H9 (cell line): Measurements from ENCODE around the gene GATAD2B. TPM values are rescaled to one million over a fixed set of nuclear protein-coding genes. Genes with fewer than 3 reads are reported as not detected.

Source experiments
- DNase-seq: peaks from one replicate; pipeline ENCODE4 v3.0.0-alpha.2; 2017
- H2AFZ ChIP-seq: one replicate; pipeline ENCODE4 v1.6.1; 2013; ENCODE audit warnings: mild to moderate bottlenecking, low read length, control low read depth, moderate library complexity
- H2AK5ac ChIP-seq: 2 replicates; pipeline ENCODE4 v1.6.1; 2013; ENCODE audit warnings: low read length, control low read depth, mixed read lengths; ENCODE audit not compliant: insufficient read length
- H2BK120ac ChIP-seq: one replicate; pipeline ENCODE4 v1.6.1; 2013; ENCODE audit warnings: low read depth, mild to moderate bottlenecking, low read length, control low read depth, inconsistent platforms; ENCODE audit not compliant: poor library complexity, severe bottlenecking
- H2BK12ac ChIP-seq: 2 replicates; pipeline ENCODE4 v1.6.1; 2013; ENCODE audit warnings: low read length, control low read depth, mixed read lengths, low read depth; ENCODE audit not compliant: insufficient read length
- H2BK15ac ChIP-seq: 2 replicates; pipeline ENCODE4 v1.6.1; 2013; ENCODE audit warnings: low read depth, low read length, control low read depth
- H2BK20ac ChIP-seq: one replicate; pipeline ENCODE4 v1.6.1; 2013; ENCODE audit warnings: low read depth, mild to moderate bottlenecking, low read length, control low read depth, inconsistent platforms; ENCODE audit not compliant: poor library complexity, severe bottlenecking
- H2BK5ac ChIP-seq: 2 replicates; pipeline ENCODE4 v1.6.1; 2013; ENCODE audit warnings: low read length, control low read depth, mixed read lengths; ENCODE audit not compliant: insufficient read length
- H3K14ac ChIP-seq: 2 replicates; pipeline ENCODE4 v1.6.1; 2013; ENCODE audit warnings: low read length, control low read depth; ENCODE audit not compliant: insufficient read depth
- H3K18ac ChIP-seq: 2 replicates; pipeline ENCODE4 v1.6.1; 2013; ENCODE audit warnings: low read depth, mild to moderate bottlenecking, mixed read lengths, low read length, control low read depth; ENCODE audit not compliant: insufficient read length
- H3K23ac ChIP-seq: 2 replicates; pipeline ENCODE4 v1.6.1; 2013; ENCODE audit warnings: low read length, control low read depth, mixed read lengths, low read depth; ENCODE audit not compliant: insufficient read length
- H3K23me2 ChIP-seq: 2 replicates; pipeline ENCODE4 v1.6.1; 2013; ENCODE audit warnings: low read depth, mild to moderate bottlenecking, mixed read lengths, low read length, control low read depth; ENCODE audit not compliant: insufficient read length, poor library complexity, severe bottlenecking
- H3K27ac ChIP-seq: 2 replicates; pipeline ENCODE4 v1.5.1; 2013; ENCODE audit warnings: low read length, control low read depth, mixed read lengths, low read depth; ENCODE audit not compliant: insufficient read length
- H3K27me3 ChIP-seq: 2 replicates; pipeline ENCODE4 v1.6.1; 2013; ENCODE audit warnings: low read length, control low read depth, inconsistent platforms; ENCODE audit not compliant: insufficient read depth
- H3K4ac ChIP-seq: 2 replicates; pipeline ENCODE4 v1.6.1; 2013; ENCODE audit warnings: low read depth, mild to moderate bottlenecking, control low read depth, inconsistent platforms, low read length, moderate library complexity
- H3K4me1 ChIP-seq: 2 replicates; pipeline ENCODE4 v1.6.1; 2013; ENCODE audit warnings: low read length, control low read depth, inconsistent platforms; ENCODE audit not compliant: insufficient read depth
- H3K4me2 ChIP-seq: 2 replicates; pipeline ENCODE4 v1.6.1; 2013; ENCODE audit warnings: low read length, control low read depth, mixed read lengths; ENCODE audit not compliant: insufficient read length, insufficient read depth
- H3K56ac ChIP-seq: 2 replicates; pipeline ENCODE4 v1.6.1; 2013; ENCODE audit warnings: low read depth, mild to moderate bottlenecking, mixed read lengths, low read length, control low read depth; ENCODE audit not compliant: insufficient read length
- H3K79me1 ChIP-seq: 2 replicates; pipeline ENCODE4 v1.6.1; 2013; ENCODE audit warnings: low read depth, mild to moderate bottlenecking, moderate library complexity, low read length, control low read depth, inconsistent platforms; ENCODE audit not compliant: insufficient read depth, poor library complexity, severe bottlenecking
- H3K79me2 ChIP-seq: 2 replicates; pipeline ENCODE4 v1.6.1; 2013; ENCODE audit warnings: low read length, control low read depth, inconsistent platforms; ENCODE audit not compliant: insufficient read depth
- H3K9ac ChIP-seq: 2 replicates; pipeline ENCODE4 v1.6.1; 2013; ENCODE audit warnings: low read length, control low read depth, mixed read lengths; ENCODE audit not compliant: insufficient read length; ENCODE audit errors: extremely low read depth
- H3K9me3 ChIP-seq: one replicate; pipeline ENCODE4 v1.6.1; 2013; ENCODE audit warnings: low read depth, low read length, inconsistent platforms; ENCODE audit not compliant: control insufficient read depth
- H3T11ph ChIP-seq: one replicate; pipeline ENCODE4 v1.6.1; 2013; ENCODE audit warnings: mild to moderate bottlenecking, low read length, control low read depth, inconsistent platforms
- H4K20me1 ChIP-seq: one replicate; pipeline ENCODE4 v1.6.1; 2013; ENCODE audit not compliant: control insufficient read depth, insufficient read length, insufficient read depth
- H4K5ac ChIP-seq: 2 replicates; pipeline ENCODE4 v1.6.1; 2013; ENCODE audit warnings: low read depth, mild to moderate bottlenecking, mixed read lengths, low read length, control low read depth; ENCODE audit not compliant: insufficient read length
- H4K8ac ChIP-seq: replicated peaks from 2 replicates; pipeline ENCODE4 v1.6.1; 2013; ENCODE audit warnings: low read length, control low read depth, mixed read lengths, low read depth; ENCODE audit not compliant: insufficient read length
- H4K91ac ChIP-seq: 2 replicates; pipeline ENCODE4 v1.6.1; 2013; ENCODE audit warnings: low read depth, mild to moderate bottlenecking, moderate library complexity, mixed read lengths, low read length, control low read depth; ENCODE audit not compliant: insufficient read length
- H3K27ac Mint-ChIP-seq, 3 experiments: 2 replicates in 2 of 3; 3 replicates in 1 of 3; pipeline ENCODE4 v1.8.0; 2020 to 2021; ENCODE audit warnings: mixed read lengths in 3 of 3, mild to moderate bottlenecking in 1 of 3, moderate library complexity in 1 of 3
- H3K27me3 Mint-ChIP-seq: 2 replicates; pipeline ENCODE4 v1.8.0; 2021; ENCODE audit warnings: low read depth, mild to moderate bottlenecking, moderate library complexity, mixed read lengths
- H3K36me3 Mint-ChIP-seq, 3 experiments: 2 replicates in 2 of 3; 3 replicates in 1 of 3; pipeline ENCODE4 v1.8.0; 2020 to 2021; ENCODE audit warnings: low read depth in 3 of 3, mixed read lengths in 3 of 3; ENCODE audit not compliant: insufficient read depth in 1 of 3
- H3K4me1 Mint-ChIP-seq, 2 experiments: 2 replicates each; pipeline ENCODE4 v1.8.0; 2020; ENCODE audit warnings: mixed read lengths in 2 of 2
- H3K4me3 Mint-ChIP-seq, 2 experiments: 2 replicates in 1 of 2; 3 replicates in 1 of 2; pipeline ENCODE4 v1.8.0; 2020 to 2021; ENCODE audit warnings: mild to moderate bottlenecking in 2 of 2, mixed read lengths in 2 of 2, moderate library complexity in 1 of 2
- H3K9me3 Mint-ChIP-seq, 2 experiments: 2 replicates in 1 of 2; 3 replicates in 1 of 2; pipeline ENCODE4 v1.8.0; 2020; ENCODE audit warnings: mild to moderate bottlenecking in 2 of 2, mixed read lengths in 2 of 2, moderate library complexity in 1 of 2
- CTCF ChIP-seq: fragments of 200-600 bp; sonication (generic); conservative IDR thresholded peaks from 3 replicates; pipeline ENCODE4 v1.8.0; 2021; ENCODE audit warnings: antibody characterized with exemption, mild to moderate bottlenecking
- WGBS: extraction: QIAGEN DNeasy Blood & Tissue Kit; methylation state at CpG from one replicate; pipeline ENCODE4 v1.1.7; 2013; ENCODE audit warnings: missing lambda C conversion rate, low lambda C conversion rate, mixed read lengths; ENCODE audit not compliant: insufficient read length; ENCODE audit errors: extremely low coverage; 5-methylcytosine and 5-hydroxymethylcytosine counted together
- total RNA-seq: library from RNA; stranded (reverse); gene quantifications from 2 replicates; pipeline ENCODE4 v1.2.1, GENCODE V29; 2021

Gene GATAD2B
- total RNA-seq, 1 experiment from 2014 or later = 44.1 TPM

- H3K23ac ChIP-seq = no peak overlapping the region
- H3K27ac ChIP-seq = no peak overlapping the region
- no peak overlapping the region for H3K9ac ChIP-seq
- no peak overlapping the region for H4K91ac ChIP-seq
- no peak overlapping the region for H3K4me3 Mint-ChIP-seq
- WGBS = no CpG with 5 or more reads among the region's 3 CpGs
- H3K4me2 ChIP-seq = no peak overlapping the region
- H3K79me2 ChIP-seq = no peaks in the 10 kb centered on the region
- no peak overlapping the region for H2AK5ac ChIP-seq
- H3K27me3 ChIP-seq = no peaks in the 10 kb centered on the region
- 0 out of 7 replicates have a peak overlapping the region, but pooled peaks of 1 of the 3 experiments have one; percentile 27 for H3K27ac Mint-ChIP-seq
- no peaks in the 10 kb centered on the region for H3K4me1 ChIP-seq
- no peak overlapping the region for H3K14ac ChIP-seq
- no peaks in the 10 kb centered on the region for H3K9me3 Mint-ChIP-seq
- no peak overlapping the region for H2BK20ac ChIP-seq
- no peak overlapping the region for H4K5ac ChIP-seq
- no peak overlapping the region for H2BK120ac ChIP-seq
- H2AFZ ChIP-seq = no peak overlapping the region
- no peak overlapping the region for H2BK5ac ChIP-seq
- H4K20me1 ChIP-seq = no peaks in the 10 kb centered on the region
- no peak for DNase-seq
- no peak for TF ChIP-seq CTCF
- H3T11ph ChIP-seq = no peak overlapping the region
- no peak overlapping the region for H4K8ac ChIP-seq
- H3K4me1 Mint-ChIP-seq = peaks cover 0 to 2% of the 10 kb centered on the region in 2 experiments; a peak in 2 of 4 replicates
- H3K9me3 ChIP-seq = no peaks in the 10 kb centered on the region
- H3K79me1 ChIP-seq = peaks cover 3% of the 10 kb centered on the region
- no peak overlapping the region for H2BK15ac ChIP-seq
- H3K4ac ChIP-seq = no peak overlapping the region
- H3K36me3 Mint-ChIP-seq = peaks cover 6 to 21% (median 14%) of the 10 kb centered on the region in 3 experiments; a peak in 6 of 7 replicates
- H3K18ac ChIP-seq = no peak overlapping the region
- H3K27me3 Mint-ChIP-seq = no peaks in the 10 kb centered on the region
- no peaks in the 10 kb centered on the region for H3K23me2 ChIP-seq
- no peak overlapping the region for H3K56ac ChIP-seq
- H2BK12ac ChIP-seq = no peak overlapping the region
Measured at GRCh38 chr1:153832293-153832692, 90.5 kb downstream of the GATAD2B start.
